ENCODE data around the gene C1QL3.

DNA sequence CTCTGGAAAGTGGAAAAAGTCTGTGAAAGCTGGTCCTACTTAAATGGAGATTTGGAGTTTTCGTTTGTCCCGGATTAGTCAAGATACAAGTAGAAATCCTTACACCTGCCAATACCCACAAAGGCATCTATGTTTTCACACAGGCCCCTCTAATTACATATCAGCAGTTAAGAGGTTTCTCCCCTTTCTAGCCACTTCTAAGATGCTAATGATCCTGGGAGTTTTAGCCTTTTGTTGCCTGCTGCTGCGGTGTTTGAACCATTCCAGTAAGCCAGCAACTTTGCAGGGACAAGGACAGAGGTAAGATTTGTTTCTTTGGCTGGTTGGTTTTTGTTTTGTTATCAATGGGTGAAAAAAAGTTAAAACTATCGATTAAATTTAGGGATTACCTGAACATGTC, 5.8 kb upstream of the C1QL3 start:
- TF ChIP-seq, protein P1, sequence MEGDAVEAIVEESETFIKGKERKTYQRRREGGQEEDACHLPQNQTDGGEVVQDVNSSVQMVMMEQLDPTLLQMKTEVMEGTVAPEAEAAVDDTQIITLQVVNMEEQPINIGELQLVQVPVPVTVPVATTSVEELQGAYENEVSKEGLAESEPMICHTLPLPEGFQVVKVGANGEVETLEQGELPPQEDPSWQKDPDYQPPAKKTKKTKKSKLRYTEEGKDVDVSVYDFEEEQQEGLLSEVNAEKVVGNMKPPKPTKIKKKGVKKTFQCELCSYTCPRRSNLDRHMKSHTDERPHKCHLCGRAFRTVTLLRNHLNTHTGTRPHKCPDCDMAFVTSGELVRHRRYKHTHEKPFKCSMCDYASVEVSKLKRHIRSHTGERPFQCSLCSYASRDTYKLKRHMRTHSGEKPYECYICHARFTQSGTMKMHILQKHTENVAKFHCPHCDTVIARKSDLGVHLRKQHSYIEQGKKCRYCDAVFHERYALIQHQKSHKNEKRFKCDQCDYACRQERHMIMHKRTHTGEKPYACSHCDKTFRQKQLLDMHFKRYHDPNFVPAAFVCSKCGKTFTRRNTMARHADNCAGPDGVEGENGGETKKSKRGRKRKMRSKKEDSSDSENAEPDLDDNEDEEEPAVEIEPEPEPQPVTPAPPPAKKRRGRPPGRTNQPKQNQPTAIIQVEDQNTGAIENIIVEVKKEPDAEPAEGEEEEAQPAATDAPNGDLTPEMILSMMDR (IDR thresholded peaks at IDR 0.05): no peak
- TF ChIP-seq EZH2phosphoT487 (IDR thresholded peaks at IDR 0.05) (no peak), EZH2 (IDR thresholded peaks at IDR 0.05) (no peak)
